ENCODE measurements around the gene KLRD1. TPM values are rescaled to one million over a fixed set of nuclear protein-coding genes. Genes with fewer than 3 reads are reported as not detected.
"Not testable (repeated sequence)": the region's sequence is repeated elsewhere in the genome, so short reads cannot be mapped to it uniquely, and the experiment has no call there.

Gene KLRD1
- total and polyA plus RNA-seq, 9 donors, result 0.12 to 3.8 (median 1.2) TPM

- H3K27me3 ChIP-seq, result no peaks in the 10 kb centered on the region
- TF ChIP-seq POLR2A (IDR thresholded peaks at IDR 0.05) (no peak), CTCF (IDR thresholded peaks at IDR 0.05) (no peak), EP300 (IDR thresholded peaks at IDR 0.05) (no peak)
- H3K9me3 ChIP-seq, result no peaks in the 10 kb centered on the region
- H3K4me1 ChIP-seq (ENCODE audit: insufficient read depth), result no peaks in the 10 kb centered on the region
- WGBS, 3 donors, result 72 to 80% (median 76%) methylated on average over 9 of the region's 9 CpGs
- H3K4me3 ChIP-seq, result no peak overlapping the region
- no peak overlapping the region for H3K27ac ChIP-seq
- no peak for DNase-seq
- intact Hi-C loops (cut with DNase I), result loop anchor here in 1 of 4 donors (10.0 kb wide), 1 partner anchor 226 kb away; no protein-coding TSS in a partner anchor
- H3K36me3 ChIP-seq, result no peaks in the 10 kb centered on the region
Observed at GRCh38 chr12:10339053-10339840, 31.6 kb downstream of the KLRD1 start.

DNA sequence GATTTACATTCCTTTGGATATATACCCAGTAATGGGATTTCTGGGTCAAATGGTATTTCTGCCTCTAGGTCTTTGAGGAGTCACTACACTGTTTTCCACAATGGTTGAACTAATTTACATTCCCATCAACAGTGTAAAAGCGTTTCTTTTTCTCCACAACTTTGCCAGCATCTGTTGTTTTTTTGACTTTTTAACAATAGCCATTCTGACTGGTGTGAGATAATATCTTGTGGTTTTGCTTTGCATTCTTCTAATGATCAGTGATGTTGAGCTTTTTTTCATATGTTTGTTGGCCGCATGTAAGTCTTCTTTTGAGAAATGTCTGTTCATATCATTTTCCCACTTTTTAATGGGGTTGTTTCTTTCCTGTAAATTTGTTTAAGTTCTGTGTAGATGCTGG is 33.3 kb downstream of the KLRD1 start:
- H3K4me1 ChIP-seq (ENCODE audit: insufficient read depth); H3K4me3 ChIP-seq; H3K36me3 ChIP-seq; H3K27ac ChIP-seq; DNase-seq; H3K27me3 ChIP-seq; intact Hi-C loops (cut with DNase I); H3K9me3 ChIP-seq: not testable (repeated sequence)
- 83 to 93% (median 90%) methylated on average over 2 of the region's 2 CpGs for WGBS, 3 donors

GRCh38 chr12:10341892-10342509 is 34.3 kb downstream of the KLRD1 start:
- no peak for DNase-seq
- TF ChIP-seq POLR2A (IDR thresholded peaks at IDR 0.05), result no peak
- TF ChIP-seq CTCF (IDR thresholded peaks at IDR 0.05), result no peak
- no peak for TF ChIP-seq EP300 (IDR thresholded peaks at IDR 0.05)
- Histone ChIP-seq H3K36me3 (no peaks in the 10 kb centered on the region), H3K4me3 (no peak overlapping the region), H3K4me1 (ENCODE audit: insufficient read depth) (no peaks in the 10 kb centered on the region), H3K27ac (no peak overlapping the region), H3K27me3 (no peaks in the 10 kb centered on the region), H3K9me3 (no peaks in the 10 kb centered on the region)
- WGBS, 3 donors, result 92 to 97% (median 95%) methylated on average over 1 of the region's 1 CpG
- intact Hi-C loops (cut with DNase I), result no loop called here

GRCh38 chr12:10351457-10351856 is 43.8 kb downstream of the KLRD1 start:
- intact Hi-C loops (cut with DNase I); DNase-seq; H3K4me3 ChIP-seq; H3K27me3 ChIP-seq; H3K4me1 ChIP-seq (ENCODE audit: insufficient read depth); H3K9me3 ChIP-seq; H3K27ac ChIP-seq; H3K36me3 ChIP-seq: not testable (repeated sequence)
- 45 to 54% (median 45%) methylated on average over 3 of the region's 3 CpGs for WGBS, 3 donors

- no peak overlapping the region for H3K4me3 ChIP-seq
- no peaks in the 10 kb centered on the region for H3K36me3 ChIP-seq
- no peak overlapping the region for H3K27ac ChIP-seq
- 65 to 72% (median 70%) methylated on average over 4 of the region's 4 CpGs for WGBS, 3 donors
- intact Hi-C loops (cut with DNase I), result no loop called here
- H3K4me1 ChIP-seq (ENCODE audit: insufficient read depth), result no peaks in the 10 kb centered on the region
- no peak for DNase-seq
- H3K9me3 ChIP-seq, result no peaks in the 10 kb centered on the region
- TF ChIP-seq EP300 (IDR thresholded peaks at IDR 0.05), result no peak
- no peaks in the 10 kb centered on the region for H3K27me3 ChIP-seq
Observed at GRCh38 chr12:10354071-10354470, 46.4 kb downstream of the KLRD1 start.

DNA sequence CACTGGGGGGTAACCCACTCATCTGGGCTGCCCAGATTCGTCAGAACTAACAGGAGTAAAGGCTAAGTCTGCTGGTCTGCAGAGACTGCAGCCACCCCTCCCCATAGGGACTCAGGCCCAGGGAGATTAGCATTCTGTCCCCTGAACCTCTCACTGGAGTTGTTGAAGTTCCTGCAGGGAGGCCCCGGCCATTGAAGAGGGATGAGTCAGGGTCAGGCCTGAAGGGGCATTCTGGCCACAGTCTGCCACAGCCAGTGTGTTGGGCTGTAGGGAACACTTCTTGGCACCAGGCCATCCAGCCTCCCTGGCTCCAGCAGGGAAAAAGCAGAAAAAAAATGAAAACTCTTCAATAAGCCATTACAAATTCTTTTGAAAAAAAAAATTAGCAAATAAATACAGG is 46.8 kb downstream of the KLRD1 start:
- no peaks in the 10 kb centered on the region for H3K36me3 ChIP-seq
- no peaks in the 10 kb centered on the region for H3K9me3 ChIP-seq
- H3K27ac ChIP-seq, result no peak overlapping the region
- TF ChIP-seq CTCF (IDR thresholded peaks at IDR 0.05) (no peak), EP300 (IDR thresholded peaks at IDR 0.05) (no peak), POLR2A (IDR thresholded peaks at IDR 0.05) (no peak)
- no peaks in the 10 kb centered on the region for H3K4me1 ChIP-seq (ENCODE audit: insufficient read depth)
- H3K27me3 ChIP-seq, result no peaks in the 10 kb centered on the region
- WGBS, 3 donors, result 55 to 70% (median 62%) methylated on average over 2 of the region's 2 CpGs
- H3K4me3 ChIP-seq, result no peak overlapping the region
- no peak for DNase-seq
- intact Hi-C loops (cut with DNase I), result no loop called here
